CD4-positive, alpha-beta T cell (primary cell): ENCODE data around the gene ETV3L. TPM values are rescaled to one million over a fixed set of nuclear protein-coding genes. Genes with fewer than 3 reads are reported as not detected.
A peak's percentile ranks its signal among the peaks of the same experiment; 100 is the strongest.

ENCODE experiments used
- ATAC-seq: fragments of 200-7000 bp; cut with Tn5 transposase; one replicate; pipeline ENCODE4 v1.10.0; 2022; ENCODE audit warnings: mild to moderate bottlenecking; ENCODE audit not compliant: poor library complexity
- CTCF ChIA-PET: fragments of 350-600 bp; sonication (Branson Sonifier 250); formaldehyde crosslinking; loops from one replicate; lab custom pipeline; 2021; ENCODE audit warnings: antibody characterized with exemption, inconsistent platforms; lab: Charles Lee
- POLR2A ChIA-PET: fragments of 350-600 bp; sonication (Branson Sonifier 250); formaldehyde crosslinking; loops from one replicate; lab custom pipeline; 2021; ENCODE audit warnings: antibody characterized with exemption, inconsistent platforms; lab: Charles Lee
- DNase-seq, 14 experiments: peaks; one replicate each; pipeline ENCODE4 v3.0.0-alpha.2; 2013 to 2020; ENCODE audit warnings: mixed read lengths in 2 of 14
- H3K27ac ChIP-seq, 2 donors: one replicate each; pipeline versions ENCODE4 v1.5.1 to v1.7.0; 2013; ENCODE audit warnings: low read length in 2 of 2, low read depth in 1 of 2, mild to moderate bottlenecking in 1 of 2
- H3K27me3 ChIP-seq, 2 experiments: 1 replicate in 1 of 2; 2 replicates in 1 of 2; pipeline versions ENCODE4 v1.6.1 to v1.7.0; 2013; ENCODE audit warnings: low read length in 2 of 2, control low read depth in 1 of 2, mild to moderate bottlenecking in 1 of 2, moderate library complexity in 1 of 2; ENCODE audit not compliant: insufficient read depth in 2 of 2, control insufficient read depth in 1 of 2
- H3K36me3 ChIP-seq: one replicate; pipeline ENCODE4 v1.6.1; 2013; ENCODE audit warnings: low read length, control low read depth; ENCODE audit not compliant: insufficient read depth
- H3K4me1 ChIP-seq: one replicate; pipeline ENCODE4 v1.6.1; 2013; ENCODE audit warnings: low read length, control low read depth; ENCODE audit not compliant: insufficient read depth
- H3K4me3 ChIP-seq: one replicate; pipeline ENCODE4 v1.5.1; 2013; ENCODE audit warnings: mild to moderate bottlenecking, low read length, moderate library complexity
- H3K9me3 ChIP-seq, 2 experiments: 1 replicate in 1 of 2; 2 replicates in 1 of 2; pipeline versions ENCODE4 v1.6.1 to v1.7.0; 2013; ENCODE audit warnings: low read length in 2 of 2, mild to moderate bottlenecking in 2 of 2, control low read depth in 1 of 2, moderate library complexity in 1 of 2; ENCODE audit not compliant: control insufficient read depth in 1 of 2, insufficient read depth in 1 of 2
- H3K27ac Mint-ChIP-seq: one replicate; pipeline ENCODE4 v1.8.0; 2020; ENCODE audit warnings: mixed read lengths
- H3K27me3 Mint-ChIP-seq: one replicate; pipeline ENCODE4 v1.8.0; 2021; ENCODE audit warnings: mixed read lengths
- H3K36me3 Mint-ChIP-seq: one replicate; pipeline ENCODE4 v1.8.0; 2021; ENCODE audit warnings: low read depth, mixed read lengths
- H3K4me1 Mint-ChIP-seq: one replicate; pipeline ENCODE4 v1.8.0; 2021; ENCODE audit warnings: low read depth, mixed read lengths
- H3K4me3 Mint-ChIP-seq: one replicate; pipeline ENCODE4 v1.8.0; 2020; ENCODE audit warnings: mild to moderate bottlenecking, mixed read lengths
- H3K9me3 Mint-ChIP-seq: one replicate; pipeline ENCODE4 v1.8.0; 2020; ENCODE audit warnings: mixed read lengths
- intact Hi-C, 2 experiments: fragments of 100-400 bp; cut with DNase I in 1 of 2; cut with micrococcal nuclease in 1 of 2; formaldehyde crosslinking; loops; one replicate each; pipeline versions ENCODE4 v1.15.1 to v1.9.0; 2023 to 2025; cut with DNase I, micrococcal nuclease
- total RNA-seq, 174 experiments: library from RNA in 2 of 174; stranded (reverse) in 2 of 174; gene quantifications; one replicate each; pipeline ENCODE4 v1.2.3 and lab custom pipeline; 2021 to 2026
- TF ChIP-seq, protein P1 (sequence below): fragments of 200-600 bp; IDR thresholded peaks from one replicate; pipeline ENCODE4 v1.8.0; 2022; ENCODE audit warnings: antibody characterized with exemption, mild to moderate bottlenecking

The ETV3L gene
- total RNA-seq, 2 experiments from 2014 or later = not detected

DNA sequence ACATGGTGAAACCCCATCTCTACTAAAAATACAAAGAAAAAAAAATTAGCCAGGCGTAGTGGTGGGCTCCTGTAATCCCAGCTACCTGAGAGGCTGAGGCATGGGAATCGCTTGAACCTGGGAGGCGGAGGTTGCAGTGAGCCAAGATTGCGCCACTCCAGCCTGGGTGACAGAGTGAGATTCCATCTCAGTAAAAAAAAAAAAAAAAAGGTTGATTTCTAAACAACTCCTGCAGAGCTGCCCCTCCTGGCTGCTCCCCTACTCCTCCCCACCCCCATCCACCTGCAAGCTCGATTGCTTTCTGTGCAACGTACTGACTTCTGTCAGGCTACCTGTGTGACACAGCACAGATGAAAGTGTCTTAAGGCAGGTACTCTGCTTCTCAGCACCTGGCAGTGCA lies 13.3 kb downstream of the ETV3L start:
- no peak for DNase-seq
- Histone ChIP-seq H3K27me3 (peaks cover 0 to 2% of the 10 kb centered on the region in 2 experiments), H3K27ac (no peak overlapping the region), H3K36me3 (no peaks in the 10 kb centered on the region), H3K9me3 (no peaks in the 10 kb centered on the region), H3K4me1 (peaks cover 7% of the 10 kb centered on the region), H3K4me3 (no peak overlapping the region)
- no peak for ATAC-seq
- H3K4me1 Mint-ChIP-seq = peaks cover 5% of the 10 kb centered on the region
- TF ChIP-seq, protein P1, sequence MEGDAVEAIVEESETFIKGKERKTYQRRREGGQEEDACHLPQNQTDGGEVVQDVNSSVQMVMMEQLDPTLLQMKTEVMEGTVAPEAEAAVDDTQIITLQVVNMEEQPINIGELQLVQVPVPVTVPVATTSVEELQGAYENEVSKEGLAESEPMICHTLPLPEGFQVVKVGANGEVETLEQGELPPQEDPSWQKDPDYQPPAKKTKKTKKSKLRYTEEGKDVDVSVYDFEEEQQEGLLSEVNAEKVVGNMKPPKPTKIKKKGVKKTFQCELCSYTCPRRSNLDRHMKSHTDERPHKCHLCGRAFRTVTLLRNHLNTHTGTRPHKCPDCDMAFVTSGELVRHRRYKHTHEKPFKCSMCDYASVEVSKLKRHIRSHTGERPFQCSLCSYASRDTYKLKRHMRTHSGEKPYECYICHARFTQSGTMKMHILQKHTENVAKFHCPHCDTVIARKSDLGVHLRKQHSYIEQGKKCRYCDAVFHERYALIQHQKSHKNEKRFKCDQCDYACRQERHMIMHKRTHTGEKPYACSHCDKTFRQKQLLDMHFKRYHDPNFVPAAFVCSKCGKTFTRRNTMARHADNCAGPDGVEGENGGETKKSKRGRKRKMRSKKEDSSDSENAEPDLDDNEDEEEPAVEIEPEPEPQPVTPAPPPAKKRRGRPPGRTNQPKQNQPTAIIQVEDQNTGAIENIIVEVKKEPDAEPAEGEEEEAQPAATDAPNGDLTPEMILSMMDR = no peak
- H3K27ac Mint-ChIP-seq = no peak overlapping the region
- H3K4me3 Mint-ChIP-seq = no peak overlapping the region
- H3K9me3 Mint-ChIP-seq = no peaks in the 10 kb centered on the region
- H3K36me3 Mint-ChIP-seq = no peaks in the 10 kb centered on the region
- intact Hi-C loops = no loop called here
- ChIA-PET CTCF (interaction anchor here (7.4 kb wide), 1 partner anchor 69 kb away, joined by 241 read pairs; no protein-coding TSS in a partner anchor), POLR2A (no interaction called here)
- peaks cover 10% of the 10 kb centered on the region for H3K27me3 Mint-ChIP-seq

GRCh38 chr1:157085421-157085820 lies 14.2 kb downstream of the ETV3L start:
- no peak overlapping the region for H3K4me3 Mint-ChIP-seq
- Histone ChIP-seq H3K9me3 (no peaks in the 10 kb centered on the region), H3K27me3 (no peaks in the 10 kb centered on the region), H3K36me3 (no peaks in the 10 kb centered on the region), H3K27ac (no peak overlapping the region), H3K4me1 (peaks cover 5% of the 10 kb centered on the region), H3K4me3 (no peak overlapping the region)
- POLR2A ChIA-PET = no interaction called here
- intact Hi-C loops = no loop called here
- no peaks in the 10 kb centered on the region for H3K9me3 Mint-ChIP-seq
- peaks cover 11% of the 10 kb centered on the region for H3K27me3 Mint-ChIP-seq
- CTCF ChIA-PET = interaction anchor here (7.4 kb wide), 1 partner anchor 70 kb away, joined by 241 read pairs; no protein-coding TSS in a partner anchor
- DNase-seq (peak in 1 of 14 experiments; percentile 38), ATAC-seq (no peak)
- H3K36me3 Mint-ChIP-seq = no peaks in the 10 kb centered on the region
- TF ChIP-seq, protein P1 = no peak
- H3K27ac Mint-ChIP-seq = no peak overlapping the region
- H3K4me1 Mint-ChIP-seq = peaks cover 5% of the 10 kb centered on the region

- Histone ChIP-seq H3K4me3 (no peak overlapping the region), H3K27me3 (no peaks in the 10 kb centered on the region), H3K4me1 (no peaks in the 10 kb centered on the region), H3K36me3 (no peaks in the 10 kb centered on the region), H3K9me3 (no peaks in the 10 kb centered on the region), H3K27ac (no peak overlapping the region)
- Mint-ChIP-seq H3K9me3 (no peaks in the 10 kb centered on the region), H3K4me1 (no peaks in the 10 kb centered on the region), H3K27me3 (peaks cover 8% of the 10 kb centered on the region), H3K4me3 (no peak overlapping the region), H3K36me3 (no peaks in the 10 kb centered on the region), H3K27ac (no peak overlapping the region)
- ChIA-PET POLR2A (no interaction called here), CTCF (interaction anchor here (1.0 to 7.4 kb wide), 2 partner anchors 71 to 72 kb away, joined by 3 to 241 read pairs; no protein-coding TSS in a partner anchor)
- DNase-seq = no peak
- ATAC-seq = no peak
- TF ChIP-seq, protein P1 = no peak
- intact Hi-C loops = no loop called here
Observed at GRCh38 chr1:157084720-157085119, 14.9 kb downstream of the ETV3L start.
